H1 (cell line): ENCODE measurements around the gene FBXL17. TPM values are rescaled to one million over a fixed set of nuclear protein-coding genes. Genes with fewer than 3 reads are reported as not detected.

Experiments
- ATF2 ChIP-seq: IDR thresholded peaks from 2 replicates; pipeline ENCODE4 v1.6.1; 2012; ENCODE audit warnings: low read length, inconsistent platforms
- E2F6 ChIP-seq: IDR thresholded peaks from 2 replicates; pipeline ENCODE4 v1.6.1; 2012; ENCODE audit warnings: inconsistent platforms
- HDAC2 ChIP-seq, 2 experiments: fragments of 300-600 bp in 1 of 2; sonication (generic) in 1 of 2; IDR thresholded peaks; 2 replicates each; pipeline ENCODE4 v1.6.1; 2011 to 2012; ENCODE audit warnings: low read depth in 2 of 2, low read length in 2 of 2, mild to moderate bottlenecking in 2 of 2, moderate library complexity in 2 of 2, borderline replicate concordance in 1 of 2, inconsistent platforms in 1 of 2
- SIX5 ChIP-seq: IDR thresholded peaks from 2 replicates; pipeline ENCODE4 v1.6.1; 2011; ENCODE audit warnings: mild to moderate bottlenecking, low read depth, low read length
- SP4 ChIP-seq: IDR thresholded peaks from 2 replicates; pipeline ENCODE4 v1.6.1; 2012; ENCODE audit warnings: low read length, inconsistent platforms
- polyA plus RNA-seq, 7 experiments: library from polyadenylated mRNA; depleted of rRNA in 3 of 7; stranded (reverse) in 5 of 7; unstranded in 2 of 7; fragments of >200 nt in 5 of 7; fragments of 200-250 nt in 2 of 7; gene quantifications; 1 replicate in 5 of 7; 2 replicates in 1 of 7; 4 replicates in 1 of 7; pipeline versions ENCODE4 v1.2.1 to v1.2.3, GENCODE V29; 2011 to 2013; ENCODE audit warnings: missing spikeins in 2 of 7, mixed read lengths in 2 of 7
- total RNA-seq: library from RNA; stranded (reverse); fragmentation: NEBNext Ultra II Directional; extraction: Animal tissue kit (Norgen Biotek cat#: 25700); gene quantifications from 2 replicates; pipeline ENCODE4 v1.2.1, GENCODE V29; 2021

The FBXL17 gene
- total and polyA plus RNA-seq, 2 of the 8 experiments (the other 6 are each of a cell fraction or from before 2014, with no cell fraction given) = 0.35 to 4.3 TPM

GRCh38 chr5:108303086-108303485 is 78.8 kb downstream of the FBXL17 start (continued):
- no peak for TF ChIP-seq ATF2
- no peak for TF ChIP-seq E2F6
- no peak for TF ChIP-seq SIX5
- TF ChIP-seq HDAC2 (IDR thresholded peaks at IDR 0.05; ENCODE audit: borderline replicate concordance in 1 of 2, low read depth in 2 of 2, low read length in 2 of 2) = no peak
- no peak for TF ChIP-seq SP4
